HEK293 (cell line): ENCODE data around the gene ARHGAP24.

ENCODE experiments used
- PRDM10 ChIP-seq: fragments of 450-650 bp; formaldehyde crosslinking; IDR thresholded peaks from 2 replicates; pipeline ENCODE4 v1.5.1; 2016; ENCODE audit warnings: missing biosample characterization, missing genetic modification characterization
- REST ChIP-seq: fragments of 450-650 bp; formaldehyde crosslinking; IDR thresholded peaks from 2 replicates; pipeline ENCODE4 v1.5.1; 2016; ENCODE audit warnings: missing biosample characterization, missing genetic modification characterization
- ZNF138 ChIP-seq: fragments of 450-650 bp; formaldehyde crosslinking; IDR thresholded peaks from 2 replicates; pipeline ENCODE4 v1.5.1; 2016; ENCODE audit warnings: missing biosample characterization, missing genetic modification characterization, borderline replicate concordance
- ZNF140 ChIP-seq: fragments of 450-650 bp; formaldehyde crosslinking; IDR thresholded peaks from 2 replicates; pipeline ENCODE4 v1.5.1; 2016; ENCODE audit warnings: missing biosample characterization, missing genetic modification characterization
- ZNF157 ChIP-seq: fragments of 450-650 bp; formaldehyde crosslinking; IDR thresholded peaks from 2 replicates; pipeline ENCODE4 v1.5.1; 2016; ENCODE audit warnings: missing biosample characterization, missing genetic modification characterization
- ZNF223 ChIP-seq: fragments of 450-650 bp; formaldehyde crosslinking; IDR thresholded peaks from 2 replicates; pipeline ENCODE4 v1.5.1; 2016; ENCODE audit warnings: missing biosample characterization, missing genetic modification characterization
- ZNF513 ChIP-seq: fragments of 450-650 bp; IDR thresholded peaks from 2 replicates; pipeline ENCODE4 v1.5.1; 2018; ENCODE audit warnings: missing biosample characterization, missing genetic modification characterization
- ZNF610 ChIP-seq: fragments of 450-650 bp; formaldehyde crosslinking; IDR thresholded peaks from 2 replicates; pipeline ENCODE4 v1.5.1; 2016; ENCODE audit warnings: missing biosample characterization, missing genetic modification characterization, borderline replicate concordance
- ZSCAN5A ChIP-seq: fragments of 450-650 bp; formaldehyde crosslinking; IDR thresholded peaks from 2 replicates; pipeline ENCODE4 v1.5.1; 2016; ENCODE audit warnings: missing biosample characterization, missing genetic modification characterization
- TF ChIP-seq, protein P1 (sequence below): fragments of 450-650 bp; formaldehyde crosslinking; IDR thresholded peaks from 2 replicates; pipeline ENCODE4 v1.5.1; 2016; ENCODE audit warnings: missing biosample characterization, missing genetic modification characterization, low read depth
- TF ChIP-seq, protein P2 (sequence below): fragments of 450-650 bp; formaldehyde crosslinking; IDR thresholded peaks from 2 replicates; pipeline ENCODE4 v1.5.1; 2016; ENCODE audit warnings: missing biosample characterization, missing genetic modification characterization
- TF ChIP-seq, protein P3 (sequence below): fragments of 450-650 bp; formaldehyde crosslinking; IDR thresholded peaks from 2 replicates; pipeline ENCODE4 v1.5.1; 2017; ENCODE audit warnings: missing biosample characterization, missing genetic modification characterization

GRCh38 chr4:85496126-85496849 lies 21.3 kb downstream of the ARHGAP24 start:
- no peak for TF ChIP-seq PRDM10 (tag by site-specific recombination)
- no peak for TF ChIP-seq ZNF157 (tag by site-specific recombination)
- TF ChIP-seq REST (tag by site-specific recombination), result no peak
- TF ChIP-seq, protein P1, sequence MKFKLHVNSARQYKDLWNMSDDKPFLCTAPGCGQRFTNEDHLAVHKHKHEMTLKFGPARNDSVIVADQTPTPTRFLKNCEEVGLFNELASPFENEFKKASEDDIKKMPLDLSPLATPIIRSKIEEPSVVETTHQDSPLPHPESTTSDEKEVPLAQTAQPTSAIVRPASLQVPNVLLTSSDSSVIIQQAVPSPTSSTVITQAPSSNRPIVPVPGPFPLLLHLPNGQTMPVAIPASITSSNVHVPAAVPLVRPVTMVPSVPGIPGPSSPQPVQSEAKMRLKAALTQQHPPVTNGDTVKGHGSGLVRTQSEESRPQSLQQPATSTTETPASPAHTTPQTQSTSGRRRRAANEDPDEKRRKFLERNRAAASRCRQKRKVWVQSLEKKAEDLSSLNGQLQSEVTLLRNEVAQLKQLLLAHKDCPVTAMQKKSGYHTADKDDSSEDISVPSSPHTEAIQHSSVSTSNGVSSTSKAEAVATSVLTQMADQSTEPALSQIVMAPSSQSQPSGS (tag by site-specific recombination), result no peak
- TF ChIP-seq, protein P2, sequence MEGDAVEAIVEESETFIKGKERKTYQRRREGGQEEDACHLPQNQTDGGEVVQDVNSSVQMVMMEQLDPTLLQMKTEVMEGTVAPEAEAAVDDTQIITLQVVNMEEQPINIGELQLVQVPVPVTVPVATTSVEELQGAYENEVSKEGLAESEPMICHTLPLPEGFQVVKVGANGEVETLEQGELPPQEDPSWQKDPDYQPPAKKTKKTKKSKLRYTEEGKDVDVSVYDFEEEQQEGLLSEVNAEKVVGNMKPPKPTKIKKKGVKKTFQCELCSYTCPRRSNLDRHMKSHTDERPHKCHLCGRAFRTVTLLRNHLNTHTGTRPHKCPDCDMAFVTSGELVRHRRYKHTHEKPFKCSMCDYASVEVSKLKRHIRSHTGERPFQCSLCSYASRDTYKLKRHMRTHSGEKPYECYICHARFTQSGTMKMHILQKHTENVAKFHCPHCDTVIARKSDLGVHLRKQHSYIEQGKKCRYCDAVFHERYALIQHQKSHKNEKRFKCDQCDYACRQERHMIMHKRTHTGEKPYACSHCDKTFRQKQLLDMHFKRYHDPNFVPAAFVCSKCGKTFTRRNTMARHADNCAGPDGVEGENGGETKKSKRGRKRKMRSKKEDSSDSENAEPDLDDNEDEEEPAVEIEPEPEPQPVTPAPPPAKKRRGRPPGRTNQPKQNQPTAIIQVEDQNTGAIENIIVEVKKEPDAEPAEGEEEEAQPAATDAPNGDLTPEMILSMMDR (tag by site-specific recombination), result no peak
- TF ChIP-seq ZNF138 (tag by site-specific recombination), result no peak
- no peak for TF ChIP-seq ZNF140 (tag by site-specific recombination)
- TF ChIP-seq, protein P3, sequence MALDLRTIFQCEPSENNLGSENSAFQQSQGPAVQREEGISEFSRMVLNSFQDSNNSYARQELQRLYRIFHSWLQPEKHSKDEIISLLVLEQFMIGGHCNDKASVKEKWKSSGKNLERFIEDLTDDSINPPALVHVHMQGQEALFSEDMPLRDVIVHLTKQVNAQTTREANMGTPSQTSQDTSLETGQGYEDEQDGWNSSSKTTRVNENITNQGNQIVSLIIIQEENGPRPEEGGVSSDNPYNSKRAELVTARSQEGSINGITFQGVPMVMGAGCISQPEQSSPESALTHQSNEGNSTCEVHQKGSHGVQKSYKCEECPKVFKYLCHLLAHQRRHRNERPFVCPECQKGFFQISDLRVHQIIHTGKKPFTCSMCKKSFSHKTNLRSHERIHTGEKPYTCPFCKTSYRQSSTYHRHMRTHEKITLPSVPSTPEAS (tag by site-specific recombination), result no peak
- TF ChIP-seq ZNF610, result no peak
- no peak for TF ChIP-seq ZNF513 (tag by site-specific recombination)
- TF ChIP-seq ZNF223, result no peak
- TF ChIP-seq ZSCAN5A, result no peak
